GM18519 (cell line): ENCODE measurements around the gene WDR13.
"Not testable (repeated sequence)": the region's sequence is repeated elsewhere in the genome, so short reads cannot be mapped to it uniquely, and the experiment has no call there.

ENCODE experiments used
- ATAC-seq: cut with Tn5 transposase; IDR thresholded peaks from one replicate; pipeline ENCODE4 v1.9.1; 2021; ENCODE audit warnings: mild to moderate bottlenecking, moderate library complexity; ENCODE audit not compliant: unreplicated experiment, low FRiP score

WDR13 gene

GRCh38 chrX:48649102-48649501 lies 51.8 kb downstream of the WDR13 start:
- no peak for ATAC-seq

GRCh38 chrX:48652055-48652579 lies 54.8 kb downstream of the WDR13 start:
- ATAC-seq: not testable (repeated sequence)

GRCh38 chrX:48654746-48655145 lies 57.5 kb downstream of the WDR13 start:
- not testable (repeated sequence) for ATAC-seq
